ENCODE data around the gene CHD9NB. TPM values are rescaled to one million over a fixed set of nuclear protein-coding genes. Genes with fewer than 3 reads are reported as not detected.

Gene CHD9NB
- total and polyA plus RNA-seq, 9 of the 15 experiments (the other 6 are each of a cell fraction or from before 2014, with no cell fraction given): 0.06 to 0.10 (median 0.07) TPM; not detected in 6

DNA sequence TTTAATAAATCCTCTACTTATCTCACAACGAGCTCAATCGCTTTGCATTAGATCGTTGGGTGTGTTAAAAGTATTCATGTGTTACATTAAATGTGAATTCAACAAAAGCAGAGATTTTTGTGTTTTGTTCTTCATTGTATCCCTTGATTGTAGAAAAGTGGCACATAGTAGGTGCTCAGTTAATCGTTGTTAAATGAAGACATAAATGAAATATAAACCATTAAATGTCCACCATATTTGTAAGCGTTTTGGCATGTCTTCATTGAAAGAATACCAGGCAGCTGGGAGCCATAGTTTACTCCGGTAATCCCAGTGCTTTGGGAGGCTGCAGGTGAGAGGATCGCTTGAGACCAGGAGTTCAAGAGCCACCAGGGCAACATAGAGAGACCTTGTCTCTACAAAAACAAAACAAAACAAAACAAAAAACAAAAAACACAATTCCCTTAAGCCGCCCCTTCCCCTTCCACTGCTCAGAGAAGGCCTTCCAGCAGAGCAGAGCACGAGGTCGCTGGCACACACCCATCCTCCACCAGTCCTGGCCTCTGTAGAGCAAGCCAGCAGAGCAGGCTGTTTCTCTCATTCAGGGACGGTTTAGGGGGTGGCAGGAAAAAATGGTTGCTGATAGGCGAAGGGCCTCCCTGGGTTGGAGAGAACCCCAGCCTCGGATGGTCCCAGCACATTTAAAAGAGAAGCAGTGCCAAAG, 1.4 kb upstream of the CHD9NB start (continued):
- no peak for TF ChIP-seq POLR2AphosphoS5 (IDR thresholded peaks at IDR 0.05; ENCODE audit: control insufficient read depth, insufficient read depth, low read depth, low read length)
- no peak for TF ChIP-seq EHMT2 (IDR thresholded peaks at IDR 0.05)
- TF ChIP-seq, protein P1, sequence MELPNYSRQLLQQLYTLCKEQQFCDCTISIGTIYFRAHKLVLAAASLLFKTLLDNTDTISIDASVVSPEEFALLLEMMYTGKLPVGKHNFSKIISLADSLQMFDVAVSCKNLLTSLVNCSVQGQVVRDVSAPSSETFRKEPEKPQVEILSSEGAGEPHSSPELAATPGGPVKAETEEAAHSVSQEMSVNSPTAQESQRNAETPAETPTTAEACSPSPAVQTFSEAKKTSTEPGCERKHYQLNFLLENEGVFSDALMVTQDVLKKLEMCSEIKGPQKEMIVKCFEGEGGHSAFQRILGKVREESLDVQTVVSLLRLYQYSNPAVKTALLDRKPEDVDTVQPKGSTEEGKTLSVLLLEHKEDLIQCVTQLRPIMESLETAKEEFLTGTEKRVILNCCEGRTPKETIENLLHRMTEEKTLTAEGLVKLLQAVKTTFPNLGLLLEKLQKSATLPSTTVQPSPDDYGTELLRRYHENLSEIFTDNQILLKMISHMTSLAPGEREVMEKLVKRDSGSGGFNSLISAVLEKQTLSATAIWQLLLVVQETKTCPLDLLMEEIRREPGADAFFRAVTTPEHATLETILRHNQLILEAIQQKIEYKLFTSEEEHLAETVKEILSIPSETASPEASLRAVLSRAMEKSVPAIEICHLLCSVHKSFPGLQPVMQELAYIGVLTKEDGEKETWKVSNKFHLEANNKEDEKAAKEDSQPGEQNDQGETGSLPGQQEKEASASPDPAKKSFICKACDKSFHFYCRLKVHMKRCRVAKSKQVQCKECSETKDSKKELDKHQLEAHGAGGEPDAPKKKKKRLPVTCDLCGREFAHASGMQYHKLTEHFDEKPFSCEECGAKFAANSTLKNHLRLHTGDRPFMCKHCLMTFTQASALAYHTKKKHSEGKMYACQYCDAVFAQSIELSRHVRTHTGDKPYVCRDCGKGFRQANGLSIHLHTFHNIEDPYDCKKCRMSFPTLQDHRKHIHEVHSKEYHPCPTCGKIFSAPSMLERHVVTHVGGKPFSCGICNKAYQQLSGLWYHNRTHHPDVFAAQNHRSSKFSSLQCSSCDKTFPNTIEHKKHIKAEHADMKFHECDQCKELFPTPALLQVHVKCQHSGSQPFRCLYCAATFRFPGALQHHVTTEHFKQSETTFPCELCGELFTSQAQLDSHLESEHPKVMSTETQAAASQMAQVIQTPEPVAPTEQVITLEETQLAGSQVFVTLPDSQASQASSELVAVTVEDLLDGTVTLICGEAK (IDR thresholded peaks at IDR 0.05): no peak
- TF ChIP-seq, protein P1 (CRISPR knock-in tag; IDR thresholded peaks at IDR 0.05): no peak
- TF ChIP-seq, protein P2, sequence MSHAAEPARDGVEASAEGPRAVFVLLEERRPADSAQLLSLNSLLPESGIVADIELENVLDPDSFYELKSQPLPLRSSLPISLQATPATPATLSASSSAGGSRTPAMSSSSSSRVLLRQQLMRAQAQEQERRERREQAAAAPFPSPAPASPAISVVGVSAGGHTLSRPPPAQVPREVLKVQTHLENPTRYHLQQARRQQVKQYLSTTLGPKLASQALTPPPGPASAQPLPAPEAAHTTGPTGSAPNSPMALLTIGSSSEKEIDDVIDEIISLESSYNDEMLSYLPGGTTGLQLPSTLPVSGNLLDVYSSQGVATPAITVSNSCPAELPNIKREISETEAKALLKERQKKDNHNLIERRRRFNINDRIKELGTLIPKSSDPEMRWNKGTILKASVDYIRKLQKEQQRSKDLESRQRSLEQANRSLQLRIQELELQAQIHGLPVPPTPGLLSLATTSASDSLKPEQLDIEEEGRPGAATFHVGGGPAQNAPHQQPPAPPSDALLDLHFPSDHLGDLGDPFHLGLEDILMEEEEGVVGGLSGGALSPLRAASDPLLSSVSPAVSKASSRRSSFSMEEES (CRISPR knock-in tag; IDR thresholded peaks at IDR 0.05): no peak
- TF ChIP-seq ZFP36 (IDR thresholded peaks at IDR 0.05; ENCODE audit: low read depth, low read length, partially characterized antibody): no peak
- TF ChIP-seq, protein P3, sequence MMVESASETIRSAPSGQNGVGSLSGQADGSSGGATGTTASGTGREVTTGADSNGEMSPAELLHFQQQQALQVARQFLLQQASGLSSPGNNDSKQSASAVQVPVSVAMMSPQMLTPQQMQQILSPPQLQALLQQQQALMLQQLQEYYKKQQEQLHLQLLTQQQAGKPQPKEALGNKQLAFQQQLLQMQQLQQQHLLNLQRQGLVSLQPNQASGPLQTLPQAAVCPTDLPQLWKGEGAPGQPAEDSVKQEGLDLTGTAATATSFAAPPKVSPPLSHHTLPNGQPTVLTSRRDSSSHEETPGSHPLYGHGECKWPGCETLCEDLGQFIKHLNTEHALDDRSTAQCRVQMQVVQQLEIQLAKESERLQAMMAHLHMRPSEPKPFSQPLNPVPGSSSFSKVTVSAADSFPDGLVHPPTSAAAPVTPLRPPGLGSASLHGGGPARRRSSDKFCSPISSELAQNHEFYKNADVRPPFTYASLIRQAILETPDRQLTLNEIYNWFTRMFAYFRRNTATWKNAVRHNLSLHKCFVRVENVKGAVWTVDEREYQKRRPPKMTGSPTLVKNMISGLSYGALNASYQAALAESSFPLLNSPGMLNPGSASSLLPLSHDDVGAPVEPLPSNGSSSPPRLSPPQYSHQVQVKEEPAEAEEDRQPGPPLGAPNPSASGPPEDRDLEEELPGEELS (CRISPR knock-in tag; IDR thresholded peaks at IDR 0.05; ENCODE audit: borderline replicate concordance): no peak
- no peak for TF ChIP-seq MIER1 (IDR thresholded peaks at IDR 0.05; ENCODE audit: low read depth)
- TF ChIP-seq BHLHE40 (IDR thresholded peaks at IDR 0.05; ENCODE audit: low read length): no peak
- TF ChIP-seq CCAR2 (IDR thresholded peaks at IDR 0.05; ENCODE audit: low read depth, low read length): no peak
- TF ChIP-seq ZNF699 (CRISPR knock-in tag; IDR thresholded peaks at IDR 0.05; ENCODE audit: insufficient replicate concordance): no peak
- TF ChIP-seq FOS (IDR thresholded peaks at IDR 0.05; ENCODE audit: extremely low read depth, insufficient read length): no peak
- TF ChIP-seq, protein P4, sequence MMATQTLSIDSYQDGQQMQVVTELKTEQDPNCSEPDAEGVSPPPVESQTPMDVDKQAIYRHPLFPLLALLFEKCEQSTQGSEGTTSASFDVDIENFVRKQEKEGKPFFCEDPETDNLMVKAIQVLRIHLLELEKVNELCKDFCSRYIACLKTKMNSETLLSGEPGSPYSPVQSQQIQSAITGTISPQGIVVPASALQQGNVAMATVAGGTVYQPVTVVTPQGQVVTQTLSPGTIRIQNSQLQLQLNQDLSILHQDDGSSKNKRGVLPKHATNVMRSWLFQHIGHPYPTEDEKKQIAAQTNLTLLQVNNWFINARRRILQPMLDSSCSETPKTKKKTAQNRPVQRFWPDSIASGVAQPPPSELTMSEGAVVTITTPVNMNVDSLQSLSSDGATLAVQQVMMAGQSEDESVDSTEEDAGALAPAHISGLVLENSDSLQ (IDR thresholded peaks at IDR 0.05): no peak
- TF ChIP-seq E2F3 (CRISPR knock-in tag; IDR thresholded peaks at IDR 0.05): 0 out of 2 replicates have a peak, but pooled peaks have one; percentile 2

Data from K562 (cell line).